ENCODE measurements around the gene PUSL1. TPM values are rescaled to one million over a fixed set of nuclear protein-coding genes. Genes with fewer than 3 reads are reported as not detected.
A peak's percentile ranks its signal among the peaks of the same experiment; 100 is the strongest.

The PUSL1 gene
- polyA plus RNA-seq, 1 donor = 7.0 TPM

GRCh38 chr1:1340791-1341548, 32.6 kb downstream of the PUSL1 start:
- no peak for DNase-seq

DNA sequence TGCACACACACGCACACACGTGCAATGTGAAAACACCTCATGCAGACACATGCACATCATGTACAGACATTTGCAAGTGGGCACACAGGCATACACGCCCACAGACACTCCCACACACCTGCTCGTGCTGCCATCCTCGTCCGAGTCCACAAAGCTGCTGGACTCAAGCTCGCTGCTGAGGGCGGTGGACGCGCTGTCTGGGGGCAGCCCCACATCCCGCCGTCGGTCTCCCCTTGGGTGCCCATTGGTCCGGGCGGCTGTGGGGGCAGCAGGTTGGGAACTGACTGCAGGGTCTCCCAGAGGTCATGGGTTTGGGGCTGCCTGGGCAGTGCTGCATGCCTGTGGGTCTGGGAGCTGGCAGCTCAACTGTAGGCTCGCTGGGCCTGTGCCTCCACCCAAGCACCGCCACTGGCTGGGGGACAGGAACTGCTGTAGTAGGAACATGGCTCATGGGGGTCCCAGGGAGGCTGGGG, 33.2 kb downstream of the PUSL1 start:
- DNase-seq = no peak

- DNase-seq = no peak
These were observed 33.7 kb downstream of the PUSL1 start for GRCh38 chr1:1342061-1342562.

DNA sequence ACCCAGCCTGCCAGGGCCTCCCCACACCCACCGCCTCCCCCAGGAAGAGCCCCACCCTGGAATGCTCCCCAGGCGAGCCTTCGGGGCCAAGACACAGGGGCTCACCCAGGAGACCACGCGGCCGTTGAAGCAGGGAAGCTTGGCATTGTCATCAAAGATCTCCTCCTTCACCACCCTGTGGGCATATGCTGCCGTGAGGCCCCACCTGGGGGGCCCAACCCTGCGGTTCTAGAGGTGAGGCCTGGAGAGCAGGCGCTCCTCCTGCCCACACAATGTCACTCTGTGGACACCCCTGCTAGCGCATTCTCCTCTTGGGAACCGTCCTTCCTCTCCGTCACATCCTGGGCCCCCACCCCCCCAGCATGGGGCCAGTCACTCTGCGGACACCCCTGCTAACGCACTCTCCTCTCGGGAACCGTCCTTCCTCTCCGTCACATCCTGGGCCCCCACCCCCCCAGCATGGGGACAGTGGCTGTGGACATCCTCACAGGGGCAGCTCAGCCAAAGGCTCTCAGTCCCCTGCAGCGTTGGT, 34.3 kb downstream of the PUSL1 start:
- no peak for DNase-seq

DNA sequence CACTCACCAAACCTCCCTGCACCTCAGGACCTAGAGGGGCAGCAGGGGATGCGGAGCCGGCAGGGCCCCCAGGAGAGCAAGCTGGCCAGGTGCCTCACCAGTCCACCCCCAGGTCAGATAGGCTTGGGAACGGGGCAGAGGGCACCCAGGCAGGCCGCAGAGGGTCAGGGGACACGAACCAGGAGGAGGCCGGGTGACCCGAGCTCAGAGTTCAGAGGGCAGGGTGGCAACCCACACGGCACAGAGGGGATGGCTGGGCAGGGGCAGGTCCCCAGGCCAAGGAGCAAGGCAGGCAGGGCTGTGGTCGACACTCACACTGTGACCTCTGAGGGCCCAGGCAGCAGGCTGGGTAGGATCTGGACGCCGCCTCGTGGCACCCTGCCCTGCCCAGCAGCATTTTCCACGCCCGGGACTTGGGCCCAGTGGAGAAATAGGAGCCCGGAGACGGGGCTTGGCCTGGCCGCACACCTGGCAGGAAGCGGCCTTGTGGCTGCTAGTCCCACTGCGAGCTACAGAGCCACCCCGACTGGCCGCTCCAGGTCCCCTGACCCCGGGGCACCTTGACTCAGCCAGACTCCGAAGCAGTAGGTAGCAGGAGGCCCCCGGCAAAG, 35.5 kb downstream of the PUSL1 start:
- DNase-seq = no peak

DNA sequence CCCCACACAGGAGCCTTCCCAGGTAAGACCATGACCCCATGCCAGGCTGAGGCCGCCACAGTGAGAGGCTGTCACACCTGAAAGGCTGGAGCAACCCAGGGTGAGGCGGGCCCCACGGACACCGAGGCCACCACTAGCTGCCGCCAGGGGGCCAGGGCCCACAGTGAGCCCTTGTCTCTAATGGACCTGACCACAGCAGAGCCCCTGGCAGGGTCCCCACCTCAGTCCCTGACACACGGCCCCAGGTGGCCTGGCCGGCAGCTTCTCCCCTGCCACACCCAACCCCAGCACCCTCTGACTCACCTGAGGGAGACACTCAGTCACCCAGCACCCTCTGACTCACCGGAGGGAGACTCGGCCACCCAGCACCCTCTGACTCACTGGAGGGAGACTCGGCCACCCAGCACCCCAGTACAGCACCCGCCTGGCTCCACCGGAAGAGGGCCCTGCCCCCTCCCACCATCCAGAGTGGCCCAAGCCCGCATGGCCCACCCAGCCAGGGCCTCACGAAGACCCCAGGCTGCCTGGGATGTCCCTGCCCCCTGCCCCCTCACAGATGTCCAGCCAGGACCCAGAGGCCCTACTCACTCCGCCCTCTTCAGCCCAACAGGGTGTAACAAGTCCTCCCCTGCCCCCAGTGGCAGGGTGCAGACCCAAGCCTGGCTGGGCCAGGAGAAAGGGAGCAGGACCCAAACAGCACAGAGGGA, 36.4 kb downstream of the PUSL1 start:
- no peak for DNase-seq

DNA sequence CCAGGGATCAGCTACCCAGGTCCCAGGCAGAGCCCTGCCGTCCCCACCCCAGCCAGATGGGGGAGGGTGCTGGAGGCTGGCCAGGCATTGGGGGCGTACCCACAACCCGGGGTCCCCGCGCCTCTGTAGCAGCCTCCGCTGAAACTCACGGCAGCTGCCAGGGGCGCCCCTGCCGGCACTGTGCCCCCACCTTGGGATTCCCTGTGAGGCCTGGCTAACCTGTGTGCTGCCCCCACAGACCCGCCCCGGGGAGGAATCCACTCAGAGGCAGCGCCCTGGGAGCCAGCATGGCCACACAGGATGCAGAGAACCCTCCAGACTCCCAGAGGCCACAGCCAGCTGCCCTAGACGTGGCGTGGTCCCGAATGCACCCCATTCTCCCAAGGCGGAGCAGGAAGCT, 37.0 kb downstream of the PUSL1 start:
- no peak for DNase-seq

DNA sequence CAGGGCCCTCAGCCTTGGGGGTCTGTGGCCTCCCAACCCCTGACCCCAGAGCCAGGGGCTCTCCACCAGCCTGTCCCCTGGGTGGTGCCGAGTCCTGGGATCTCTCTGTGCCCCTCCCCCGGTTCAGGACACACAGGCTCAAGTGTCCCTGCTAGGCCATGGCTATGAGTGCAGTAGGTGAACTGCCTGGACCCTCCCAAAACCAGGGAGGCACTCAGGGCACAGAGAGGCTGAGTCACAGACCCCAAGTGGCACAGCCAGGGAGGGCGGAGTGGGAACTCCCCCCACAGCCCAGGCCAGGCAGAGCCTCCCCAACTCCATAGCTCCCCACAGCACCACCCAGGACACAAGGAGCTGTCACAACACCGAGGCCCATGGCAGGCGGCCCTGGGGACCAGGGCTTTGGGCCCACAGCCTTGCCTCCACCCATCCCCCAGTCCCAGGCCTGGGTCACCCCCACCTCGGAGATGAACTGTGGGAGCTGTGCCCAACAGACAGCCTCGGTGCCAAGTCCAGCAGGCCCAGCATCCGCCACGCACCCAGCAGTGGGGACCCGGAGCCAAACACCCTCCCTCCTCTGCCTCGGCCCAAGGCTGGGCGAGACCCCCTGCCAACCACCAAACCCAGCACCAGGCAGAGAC, 37.6 kb downstream of the PUSL1 start:
- no peak for DNase-seq

- no peak for DNase-seq
These were observed 38.1 kb downstream of the PUSL1 start for GRCh38 chr1:1346501-1346890.

DNA sequence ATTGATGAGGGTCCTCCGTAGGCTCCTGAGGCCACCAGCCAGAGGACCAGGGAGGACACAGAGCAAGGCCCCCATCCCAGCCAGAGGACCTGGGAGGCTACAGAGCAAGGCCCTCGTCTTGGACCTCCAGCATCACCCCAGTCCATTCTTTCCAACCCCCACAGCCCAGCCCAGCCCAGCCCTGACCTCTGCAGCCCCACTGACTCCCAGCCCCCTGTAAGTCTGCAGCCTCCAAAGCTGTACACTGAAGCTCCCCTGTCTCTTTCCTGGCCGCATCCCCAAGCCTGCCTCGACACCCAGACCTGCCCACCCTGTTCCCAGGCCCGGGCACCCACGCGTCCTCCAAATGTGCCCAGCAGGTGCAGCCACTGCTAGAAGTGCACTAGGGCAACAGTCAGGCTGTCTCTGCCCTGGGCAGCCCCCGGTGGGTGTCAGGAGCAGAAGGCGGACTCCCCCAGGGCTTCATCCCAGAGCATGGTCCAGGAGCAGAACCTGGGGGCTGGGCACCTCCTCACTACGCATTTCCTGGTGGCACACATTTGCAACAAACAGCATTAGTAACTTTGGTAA, 38.7 kb downstream of the PUSL1 start:
- no peak for DNase-seq

DNA sequence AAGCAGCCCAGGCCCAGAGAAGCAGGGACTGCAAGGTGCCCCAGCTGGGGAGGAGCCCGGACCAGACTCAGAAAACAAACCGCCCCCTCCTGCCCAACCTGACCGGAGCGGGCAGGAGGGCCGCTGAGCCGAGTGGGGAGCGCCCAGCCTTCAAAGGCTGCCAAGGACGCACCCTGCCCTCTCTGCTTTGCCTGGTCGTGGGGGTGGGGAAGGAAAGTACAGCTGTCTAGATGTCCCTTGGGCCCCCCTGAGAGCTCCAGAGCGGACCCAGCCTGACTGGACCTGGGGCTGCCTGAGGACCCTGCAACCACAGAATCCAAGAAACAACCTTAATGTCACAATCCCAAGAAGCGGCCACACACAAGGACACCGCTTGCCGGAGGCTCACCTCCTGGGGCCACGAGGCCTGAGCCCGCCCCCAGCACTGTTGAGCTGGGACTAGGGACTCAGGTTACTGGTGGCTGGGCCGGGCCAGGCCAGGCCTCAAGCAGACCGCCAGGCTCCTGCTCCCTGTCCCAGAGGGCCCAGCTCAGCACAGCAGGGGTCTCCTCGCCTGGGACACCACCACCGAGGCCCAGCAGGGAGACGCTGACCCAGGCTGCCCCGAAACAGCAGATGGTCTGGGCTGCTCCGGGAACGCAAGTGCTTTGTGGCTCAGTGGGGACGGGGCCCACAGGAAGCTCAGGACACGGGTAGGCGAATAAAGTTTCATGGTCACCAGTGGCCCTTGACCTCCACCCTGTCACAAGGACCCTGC, 39.4 kb downstream of the PUSL1 start:
- no peak for DNase-seq

DNA sequence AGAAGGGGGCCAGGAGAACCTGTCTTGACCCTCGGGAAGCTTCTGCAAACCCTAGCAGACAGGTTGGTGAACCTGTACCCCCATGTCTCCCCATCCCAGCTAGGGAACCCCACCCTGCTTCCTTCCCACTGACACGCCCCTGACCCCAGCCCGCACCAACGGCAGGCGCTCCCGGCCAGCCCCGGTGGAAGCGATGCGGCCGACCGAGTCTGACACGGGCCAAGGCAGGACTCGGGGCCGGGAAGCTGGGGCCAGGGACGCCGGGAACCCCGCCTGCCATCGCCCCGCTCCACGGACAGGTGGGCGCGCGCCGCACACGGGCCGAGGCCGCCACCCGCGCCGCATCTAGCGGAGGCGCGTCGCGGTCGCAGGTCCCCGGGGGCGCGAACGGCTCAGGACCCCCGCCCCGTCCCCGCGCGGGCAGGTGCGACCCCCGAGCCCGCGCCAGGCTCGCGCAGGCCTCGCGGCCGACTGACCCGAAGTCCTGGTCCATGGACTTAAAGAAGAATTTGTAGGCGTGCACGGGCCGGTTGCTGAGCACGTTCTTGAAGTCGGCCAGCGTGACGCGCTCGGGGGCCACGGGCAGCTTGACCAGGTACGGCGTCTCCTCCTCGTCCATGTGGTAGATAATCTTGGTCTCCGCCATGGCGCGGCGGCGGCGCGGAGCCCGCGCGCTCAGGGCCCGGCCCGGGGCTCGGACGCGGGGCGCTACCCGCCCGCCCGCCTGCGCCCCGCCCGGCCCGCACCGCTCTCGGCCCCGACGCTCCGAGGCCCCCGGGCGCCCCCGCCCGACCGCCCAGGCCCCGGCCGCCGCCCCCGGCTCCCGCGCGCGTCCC, 40.2 kb downstream of the PUSL1 start:
- no peak for DNase-seq

GRCh38 chr1:1349256-1350012, 41.0 kb downstream of the PUSL1 start, which contains the start of gene DVL1:
Gene DVL1, minus strand, starts transcription at chr1:1349418. Its CDS starts 353 bp downstream, at chr1:1349065.
- DNase-seq = peak; percentile 80

GRCh38 chr1:1351511-1352427, 43.4 kb downstream of the PUSL1 start:
- peak; percentile 74 for DNase-seq

DNA sequence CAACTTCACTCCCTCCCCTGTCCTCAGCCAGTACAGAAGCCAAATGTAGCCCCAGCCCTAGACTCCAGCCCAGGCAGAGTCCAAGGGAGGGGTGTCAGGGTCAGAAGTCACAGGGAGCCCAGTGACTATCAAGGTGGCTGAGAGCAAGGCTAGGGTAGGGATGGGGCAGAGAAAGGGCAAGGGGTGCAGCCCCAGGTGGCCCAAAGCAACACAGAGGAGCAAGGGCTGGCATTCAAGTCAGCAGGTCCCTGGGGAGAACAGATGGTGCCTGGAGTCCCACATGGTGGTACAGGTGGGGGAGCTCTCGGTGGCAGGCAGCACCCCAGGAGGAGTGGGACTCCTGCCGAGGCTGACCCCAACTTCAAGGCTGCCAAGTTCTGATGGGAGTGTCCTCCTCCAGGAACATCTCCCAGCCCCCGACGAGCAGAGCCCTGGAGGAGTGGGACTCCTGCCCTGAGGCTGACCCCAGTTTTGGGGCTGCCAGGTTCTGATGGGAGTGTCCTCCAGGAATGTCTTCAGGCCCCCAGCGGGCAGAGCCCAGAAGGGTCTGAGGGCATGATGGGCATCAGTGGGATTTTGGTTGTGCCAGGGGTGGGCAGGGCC, 44.5 kb downstream of the PUSL1 start:
- DNase-seq = no peak

DNA sequence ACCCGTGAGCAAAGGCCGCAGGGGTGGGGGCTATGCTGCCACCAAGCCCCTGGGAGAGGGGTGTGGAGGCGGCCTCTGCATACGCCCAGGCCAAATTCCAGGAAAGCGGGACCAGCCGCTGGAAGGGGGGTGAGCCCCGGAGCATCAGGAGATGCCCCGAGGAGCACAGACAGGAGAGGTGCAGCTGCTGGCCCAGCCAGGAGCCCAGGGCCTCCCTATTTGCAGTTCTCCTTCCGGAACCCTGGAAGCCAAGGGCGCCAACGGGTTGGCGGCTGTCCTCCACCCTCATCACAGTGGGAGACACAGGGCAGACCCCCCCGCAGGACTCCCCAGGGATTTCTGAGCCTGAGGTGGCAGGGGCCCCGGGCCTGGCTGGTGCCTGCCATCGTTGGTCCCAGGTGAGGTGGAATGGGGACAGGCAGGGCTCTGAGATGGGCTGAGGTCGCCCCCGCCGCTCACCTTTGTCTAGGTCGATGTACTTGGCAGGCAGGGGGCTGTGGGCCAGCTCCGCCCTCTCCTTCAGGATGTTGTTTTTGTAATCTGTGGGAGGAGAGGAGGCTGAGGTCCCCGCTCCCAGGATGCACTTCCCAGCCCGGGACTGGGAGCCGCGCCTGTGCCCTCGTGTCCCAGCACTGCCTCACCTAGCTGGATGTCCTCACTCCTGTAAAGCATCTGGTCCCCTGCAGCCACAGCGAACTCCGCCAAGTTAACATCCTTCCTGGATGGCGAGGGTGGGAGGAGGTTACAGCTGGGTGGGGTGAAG, 45.2 kb downstream of the PUSL1 start:
- DNase-seq = no peak
